Fibroblast of peridontal ligament (primary cell): ENCODE measurements around the gene PROK1.
"Not testable (repeated sequence)": the region's sequence is repeated elsewhere in the genome, so short reads cannot be mapped to it uniquely, and the experiment has no call there.

ENCODE experiments used
- DNase-seq: peaks from one replicate; pipeline ENCODE4 v3.0.0-alpha.2; 2010; ENCODE audit errors: extremely low read depth

PROK1 gene

DNA sequence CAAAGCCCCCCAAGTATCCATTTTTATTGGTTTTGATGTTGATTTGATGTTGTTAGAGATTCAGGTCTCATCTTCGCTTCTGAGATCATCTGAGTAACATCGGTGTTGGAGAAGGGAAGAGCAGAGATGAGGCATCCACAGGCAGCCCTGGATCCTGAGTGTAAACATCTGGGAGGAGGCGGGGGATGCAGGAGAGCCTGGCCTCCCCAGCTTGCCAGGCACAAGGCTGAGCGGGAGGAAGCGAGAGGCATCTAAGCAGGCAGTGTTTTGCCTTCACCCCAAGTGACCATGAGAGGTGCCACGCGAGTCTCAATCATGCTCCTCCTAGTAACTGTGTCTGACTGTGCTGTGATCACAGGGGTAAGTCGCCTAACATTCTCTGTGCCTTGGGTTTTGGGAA lies at the start of gene PROK1:
Gene PROK1 (plus strand): TSS at position 221 of the 400 bp plus-strand sequence. CDS start 68 bp downstream, at position 289.
- no peak for DNase-seq

DNA sequence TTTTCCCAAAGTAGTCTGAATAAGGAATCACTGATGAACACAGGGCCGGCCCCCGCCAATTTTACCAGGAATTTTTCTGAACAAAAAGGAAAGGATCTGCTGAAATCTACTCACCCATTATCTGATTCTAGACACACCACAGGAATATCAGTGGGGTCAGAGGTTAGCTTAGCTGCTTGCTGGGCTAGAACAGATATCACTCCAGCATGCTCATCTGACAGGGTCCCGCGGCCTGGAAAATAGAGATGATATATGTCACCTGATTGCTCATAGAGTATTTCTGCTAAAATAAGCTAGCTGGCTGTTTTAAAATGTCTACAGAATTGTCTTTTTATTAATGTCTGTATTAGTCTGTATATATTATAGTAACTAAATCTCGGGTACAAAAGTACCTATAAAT lies 47.1 kb upstream of the PROK1 start:
- no peak for DNase-seq

DNA sequence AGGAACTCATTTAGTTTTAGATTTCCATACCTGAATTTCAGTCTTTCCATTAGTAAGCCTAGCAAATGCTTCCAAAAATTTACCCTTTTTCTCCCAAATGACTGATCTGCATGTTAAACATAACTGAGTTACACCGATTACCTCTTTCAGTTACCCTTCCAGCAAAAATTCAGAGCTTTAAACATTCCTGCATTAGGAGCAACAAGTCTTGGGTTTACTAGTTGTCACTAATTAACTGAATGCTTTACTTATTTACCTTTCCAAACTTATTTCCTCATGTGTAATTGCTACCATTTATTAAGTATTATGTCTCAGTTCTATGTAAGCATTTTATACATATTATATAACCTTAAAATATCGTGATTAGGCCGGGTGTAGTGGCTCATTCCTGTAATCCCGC lies 46.5 kb upstream of the PROK1 start:
- no peak for DNase-seq

DNA sequence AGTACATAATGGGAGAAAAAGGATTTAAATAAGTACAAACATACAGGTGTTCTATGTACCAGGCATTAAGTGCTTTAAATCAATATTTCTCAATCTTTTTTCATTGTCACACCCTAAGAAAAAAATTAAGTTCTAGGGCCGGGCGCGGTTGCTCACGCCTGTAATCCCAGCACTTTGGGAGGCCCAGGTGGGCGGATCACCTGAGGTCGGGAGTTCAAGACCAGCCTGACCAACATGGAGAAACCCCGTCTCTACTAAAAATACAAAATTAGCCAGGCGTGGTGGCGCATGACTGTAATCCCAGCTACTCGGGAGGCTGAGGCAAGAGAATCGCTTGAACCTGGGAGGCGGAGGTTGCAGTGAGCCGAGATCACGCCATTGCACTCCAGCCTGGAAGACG lies 44.5 kb upstream of the PROK1 start:
- DNase-seq: not testable (repeated sequence)

- peak; percentile 92 for DNase-seq
These were observed 43.4 kb upstream of the PROK1 start, which contains the start of gene LAMTOR5 for GRCh38 chr1:110407260-110408210. LAMTOR5 (minus strand) TSS chr1:110407694; CDS start chr1:110407620, 74 bp downstream.

GRCh38 chr1:110408488-110408887 lies 42.5 kb upstream of the PROK1 start:
- no peak for DNase-seq

GRCh38 chr1:110409316-110409715 lies 41.6 kb upstream of the PROK1 start:
- no peak for DNase-seq

GRCh38 chr1:110411173-110411735 lies 39.7 kb upstream of the PROK1 start:
- DNase-seq: no peak

DNA sequence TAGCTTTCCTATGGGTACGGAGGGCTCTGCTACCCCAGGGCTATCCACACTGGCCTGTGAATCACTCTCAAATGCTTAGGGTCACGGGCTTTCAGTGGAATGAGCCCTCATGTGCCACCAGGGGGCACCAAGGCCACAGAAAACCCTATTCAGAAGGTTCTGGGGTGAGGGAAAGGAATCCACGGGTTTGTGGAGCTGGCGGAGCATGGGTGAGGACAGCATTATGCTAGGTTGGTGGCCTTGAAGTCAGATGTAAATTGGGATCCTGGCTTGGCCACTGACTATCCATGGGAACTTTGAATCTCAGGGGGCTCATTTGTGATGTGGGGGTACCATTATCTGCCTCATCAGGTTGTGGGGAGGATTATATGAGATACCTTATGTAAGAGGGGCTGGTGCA lies 38.4 kb upstream of the PROK1 start:
- peak; percentile 75 for DNase-seq

- not testable (repeated sequence) for DNase-seq
These were observed 37.9 kb upstream of the PROK1 start for GRCh38 chr1:110413045-110413444.

DNA sequence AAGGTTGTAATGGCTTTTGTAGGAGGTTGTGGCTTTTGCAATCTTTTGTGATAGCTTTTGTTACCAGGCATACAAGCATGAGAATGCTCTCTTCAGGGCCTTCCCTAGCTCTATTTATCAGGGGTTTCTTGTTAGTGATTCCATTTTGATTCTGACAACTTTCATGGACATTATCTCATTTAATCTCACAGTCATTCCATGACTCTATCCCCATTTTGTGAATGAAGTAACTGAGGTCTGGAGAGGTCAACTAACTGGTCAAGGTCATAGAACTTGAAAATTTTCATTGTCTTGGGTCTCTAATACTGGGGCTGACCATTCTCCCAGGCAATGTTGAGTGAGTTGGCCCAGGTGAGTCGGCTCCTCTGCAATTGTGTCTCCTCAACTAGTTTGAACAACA lies 32.2 kb upstream of the PROK1 start:
- DNase-seq: no peak

- no peak for DNase-seq
These were observed 30.8 kb upstream of the PROK1 start for GRCh38 chr1:110420023-110420662.

- DNase-seq: peak; percentile 67
These were observed 29.8 kb upstream of the PROK1 start for GRCh38 chr1:110420874-110421793.

- no peak for DNase-seq
These were observed 26.0 kb upstream of the PROK1 start for GRCh38 chr1:110424699-110425611.

GRCh38 chr1:110425612-110426152 lies 25.3 kb upstream of the PROK1 start:
- DNase-seq: no peak

- no peak for DNase-seq
These were observed 24.1 kb upstream of the PROK1 start for GRCh38 chr1:110426854-110427253.

DNA sequence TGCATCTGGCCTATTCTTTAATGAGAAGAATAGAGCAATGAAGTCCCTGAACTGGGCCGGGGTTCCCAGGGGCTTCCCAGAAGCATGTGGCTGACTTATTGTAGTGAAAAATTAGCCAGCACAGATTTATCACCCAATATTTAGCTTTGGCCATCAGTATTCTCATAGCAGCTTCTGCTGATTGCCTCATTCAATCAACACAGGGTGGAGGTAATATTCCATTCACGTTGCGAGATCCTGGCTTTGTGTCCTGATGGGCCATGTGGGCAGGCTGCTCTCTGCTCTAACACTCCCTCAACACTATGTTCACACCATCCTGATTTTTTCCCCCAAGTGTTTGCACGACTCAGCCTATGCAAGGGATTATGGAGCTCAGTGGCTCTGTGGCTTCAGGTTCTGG lies 22.0 kb upstream of the PROK1 start:
- DNase-seq: no peak

GRCh38 chr1:110430366-110430765 lies 20.6 kb upstream of the PROK1 start:
- DNase-seq: no peak

DNA sequence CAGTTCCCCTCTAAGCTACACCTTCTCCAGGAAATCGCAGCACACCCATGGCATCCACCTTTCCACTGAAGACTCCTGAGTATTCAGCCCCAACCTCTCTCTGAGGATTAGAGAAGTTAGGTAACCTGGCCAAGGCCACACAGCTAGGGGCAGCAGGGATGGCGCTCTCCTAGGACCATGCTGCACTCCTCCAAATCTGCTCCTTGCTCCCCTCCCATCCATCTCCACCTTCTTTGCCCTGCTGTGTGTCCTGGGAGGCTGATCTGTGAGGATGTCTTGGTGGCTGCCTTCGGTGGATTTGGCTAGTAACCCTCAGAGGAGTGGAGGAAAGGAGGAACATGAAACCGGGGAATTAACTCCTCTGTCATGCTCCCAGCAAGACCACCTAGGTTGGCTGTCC lies 20.0 kb upstream of the PROK1 start:
- no peak for DNase-seq

DNA sequence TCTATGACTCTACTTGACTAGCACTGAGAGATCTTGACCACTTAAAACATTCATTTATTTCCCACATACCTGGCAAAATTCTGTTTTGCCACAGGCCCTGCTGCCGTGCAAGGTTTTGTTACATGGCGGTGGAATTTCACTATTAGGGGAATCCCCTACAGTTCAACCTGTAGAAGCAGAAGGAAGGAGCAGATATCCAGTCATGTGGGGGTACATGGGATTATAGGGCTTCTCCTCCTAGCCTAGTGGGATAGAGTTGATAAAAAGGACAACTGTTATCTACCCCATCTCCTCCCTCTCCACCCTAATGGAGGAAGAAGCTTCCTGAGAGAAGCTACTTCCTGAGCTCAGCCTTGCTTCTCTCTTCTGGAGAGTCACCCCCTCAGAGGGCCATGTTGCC lies 17.7 kb upstream of the PROK1 start:
- no peak for DNase-seq
